DND-41 (cell line): ENCODE data around the gene ALKBH2.

Experiments
- ATAC-seq: fragments of 200-7000 bp; cut with Tn5 transposase; 3 replicates; pipeline ENCODE4 v1.9.1; 2021; ENCODE audit warnings: low read depth; ENCODE audit not compliant: insufficient read depth
- DNase-seq: peaks from one replicate; pipeline ENCODE4 v3.0.0-alpha.2; 2020
- H2AFZ ChIP-seq: 2 replicates; pipeline ENCODE4 v1.6.0; 2012; ENCODE audit warnings: low read depth, low read length
- H3K27ac ChIP-seq: 2 replicates; pipeline ENCODE4 v1.5.1; 2012; ENCODE audit warnings: low read length, inconsistent platforms
- H3K27me3 ChIP-seq: fragments of 200-600 bp; sonication (generic); 2 replicates; pipeline ENCODE4 v1.6.0; 2012; ENCODE audit warnings: low read length, mild to moderate bottlenecking, inconsistent platforms; ENCODE audit not compliant: insufficient read depth, poor library complexity
- H3K36me3 ChIP-seq: 2 replicates; pipeline ENCODE4 v1.5.1; 2012; ENCODE audit warnings: low read length, inconsistent platforms; ENCODE audit not compliant: insufficient read depth
- H3K4me1 ChIP-seq: 2 replicates; pipeline ENCODE4 v1.5.1; 2012; ENCODE audit warnings: mild to moderate bottlenecking, low read length; ENCODE audit not compliant: insufficient read depth
- H3K4me2 ChIP-seq: 2 replicates; pipeline ENCODE4 v1.6.0; 2012; ENCODE audit warnings: mild to moderate bottlenecking, moderate library complexity, low read length, inconsistent platforms; ENCODE audit not compliant: insufficient read depth
- H3K4me3 ChIP-seq, 2 experiments: fragments of 200-600 bp in 1 of 2; shearing (Covaris generic) in 1 of 2; 2 replicates each; pipeline ENCODE4 v1.5.1; 2012 to 2016; ENCODE audit warnings: inconsistent platforms in 2 of 2, low read length in 2 of 2, mild to moderate bottlenecking in 2 of 2, low read depth in 1 of 2, moderate library complexity in 1 of 2
- H3K79me2 ChIP-seq: 2 replicates; pipeline ENCODE4 v1.6.0; 2012; ENCODE audit warnings: low read length, inconsistent platforms; ENCODE audit not compliant: insufficient read depth
- H3K9ac ChIP-seq: 2 replicates; pipeline ENCODE4 v1.6.0; 2012; ENCODE audit warnings: low read depth, mild to moderate bottlenecking, inconsistent platforms, low read length, moderate library complexity
- H3K9me3 ChIP-seq: 2 replicates; pipeline ENCODE4 v1.5.1; 2012; ENCODE audit warnings: low read length, moderate library complexity, mild to moderate bottlenecking, inconsistent platforms; ENCODE audit not compliant: insufficient read depth, severe bottlenecking
- H4K20me1 ChIP-seq: 2 replicates; pipeline ENCODE4 v1.6.0; 2012; ENCODE audit warnings: low read length; ENCODE audit not compliant: insufficient read depth
- EZH2 ChIP-seq: IDR thresholded peaks from 3 replicates; pipeline ENCODE4 v1.6.1; 2012; ENCODE audit warnings: borderline replicate concordance, low read depth, mild to moderate bottlenecking, moderate library complexity, low read length, inconsistent platforms; ENCODE audit not compliant: severe bottlenecking
- TF ChIP-seq, protein P1 (sequence below): IDR thresholded peaks from 2 replicates; pipeline ENCODE4 v1.5.1; 2012; ENCODE audit warnings: borderline replicate concordance, low read length, moderate library complexity, mild to moderate bottlenecking; ENCODE audit not compliant: poor library complexity, severe bottlenecking; ENCODE audit errors: extremely low read depth

Gene ALKBH2

GRCh38 chr12:109113661-109114321 lies 20.5 kb upstream of the ALKBH2 start:
- no peak for TF ChIP-seq EZH2
- TF ChIP-seq, protein P1, sequence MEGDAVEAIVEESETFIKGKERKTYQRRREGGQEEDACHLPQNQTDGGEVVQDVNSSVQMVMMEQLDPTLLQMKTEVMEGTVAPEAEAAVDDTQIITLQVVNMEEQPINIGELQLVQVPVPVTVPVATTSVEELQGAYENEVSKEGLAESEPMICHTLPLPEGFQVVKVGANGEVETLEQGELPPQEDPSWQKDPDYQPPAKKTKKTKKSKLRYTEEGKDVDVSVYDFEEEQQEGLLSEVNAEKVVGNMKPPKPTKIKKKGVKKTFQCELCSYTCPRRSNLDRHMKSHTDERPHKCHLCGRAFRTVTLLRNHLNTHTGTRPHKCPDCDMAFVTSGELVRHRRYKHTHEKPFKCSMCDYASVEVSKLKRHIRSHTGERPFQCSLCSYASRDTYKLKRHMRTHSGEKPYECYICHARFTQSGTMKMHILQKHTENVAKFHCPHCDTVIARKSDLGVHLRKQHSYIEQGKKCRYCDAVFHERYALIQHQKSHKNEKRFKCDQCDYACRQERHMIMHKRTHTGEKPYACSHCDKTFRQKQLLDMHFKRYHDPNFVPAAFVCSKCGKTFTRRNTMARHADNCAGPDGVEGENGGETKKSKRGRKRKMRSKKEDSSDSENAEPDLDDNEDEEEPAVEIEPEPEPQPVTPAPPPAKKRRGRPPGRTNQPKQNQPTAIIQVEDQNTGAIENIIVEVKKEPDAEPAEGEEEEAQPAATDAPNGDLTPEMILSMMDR: no peak
- H3K27ac ChIP-seq: no peak overlapping the region
- ATAC-seq (no peak), DNase-seq (no peak)
- H3K27me3 ChIP-seq: no peaks in the 10 kb centered on the region
- no peaks in the 10 kb centered on the region for H3K9me3 ChIP-seq
- H3K4me2 ChIP-seq: no peak overlapping the region
- H3K4me1 ChIP-seq: peaks cover 21% of the 10 kb centered on the region
- H3K4me3 ChIP-seq: no peak overlapping the region
- no peak overlapping the region for H3K9ac ChIP-seq
- H3K36me3 ChIP-seq: peaks cover 19% of the 10 kb centered on the region
- no peak overlapping the region for H2AFZ ChIP-seq
- no peaks in the 10 kb centered on the region for H3K79me2 ChIP-seq
- peaks cover 15% of the 10 kb centered on the region; the same call in 1 of the 2 replicates for H4K20me1 ChIP-seq

- H3K27me3 ChIP-seq: no peaks in the 10 kb centered on the region
- DNase-seq: no peak
- H2AFZ ChIP-seq: no peak overlapping the region
- no peak overlapping the region for H3K4me2 ChIP-seq
- no peak overlapping the region for H3K27ac ChIP-seq
- no peaks in the 10 kb centered on the region for H3K9me3 ChIP-seq
- H3K9ac ChIP-seq: no peak overlapping the region
- H3K4me3 ChIP-seq: no peak overlapping the region
- H4K20me1 ChIP-seq: peaks cover 17% of the 10 kb centered on the region; the same call in 1 of the 2 replicates
- peaks cover 26% of the 10 kb centered on the region for H3K36me3 ChIP-seq
- no peaks in the 10 kb centered on the region for H3K79me2 ChIP-seq
- no peak for TF ChIP-seq EZH2
- TF ChIP-seq, protein P1: no peak
- no peak for ATAC-seq
- peaks cover 21% of the 10 kb centered on the region for H3K4me1 ChIP-seq
These were observed 19.6 kb upstream of the ALKBH2 start for GRCh38 chr12:109112720-109113465.

DNA sequence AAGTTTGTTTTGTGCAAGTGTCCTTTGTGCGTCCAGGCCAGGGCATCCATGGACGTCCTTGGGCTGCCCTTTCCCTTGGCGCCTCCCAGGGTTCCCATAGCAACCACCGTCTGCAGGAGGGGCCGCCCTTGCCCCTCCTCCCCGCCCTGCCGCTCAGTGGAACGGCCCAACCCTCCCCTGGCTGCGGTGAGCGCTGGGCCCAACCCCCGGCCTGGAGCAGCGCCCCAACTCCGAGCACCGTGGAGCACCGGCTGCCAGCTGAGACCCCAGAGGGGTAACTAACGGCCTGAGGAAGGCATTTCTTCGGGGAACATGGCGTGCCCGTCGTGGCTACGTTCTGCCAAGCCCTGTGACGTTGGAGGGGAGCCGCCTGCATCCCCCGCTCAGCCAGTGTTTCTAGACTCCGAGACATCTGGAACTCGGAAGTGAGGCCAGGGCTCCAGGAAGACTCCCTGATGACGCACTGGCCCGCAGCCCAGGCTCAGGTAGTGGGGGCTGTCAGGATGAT lies 17.8 kb upstream of the ALKBH2 start:
- H3K9me3 ChIP-seq: no peaks in the 10 kb centered on the region
- H3K79me2 ChIP-seq: no peaks in the 10 kb centered on the region; the same call in 1 of the 2 replicates
- H3K36me3 ChIP-seq: peaks cover 42% of the 10 kb centered on the region
- H3K9ac ChIP-seq: no peak overlapping the region
- H3K4me1 ChIP-seq: peaks cover 7% of the 10 kb centered on the region
- DNase-seq (no peak), ATAC-seq (no peak)
- no peak overlapping the region for H3K27ac ChIP-seq
- H4K20me1 ChIP-seq: peaks cover 19% of the 10 kb centered on the region; the same call in 1 of the 2 replicates
- no peak overlapping the region for H3K4me3 ChIP-seq
- H3K27me3 ChIP-seq: no peaks in the 10 kb centered on the region
- H3K4me2 ChIP-seq: no peak overlapping the region
- TF ChIP-seq EZH2: no peak
- TF ChIP-seq, protein P1: no peak
- no peak overlapping the region for H2AFZ ChIP-seq
